Putamen (tissue), 1 donor: Measurements from ENCODE around the gene ETFA.
"Not testable (repeated sequence)": the region's sequence is repeated elsewhere in the genome, so short reads cannot be mapped to it uniquely, and the experiment has no call there.

Source experiments
- DNase-seq: peaks from one replicate; pipeline ENCODE4 v3.0.0-alpha.2; 2016; ENCODE audit warnings: low spot score

Gene ETFA

DNA sequence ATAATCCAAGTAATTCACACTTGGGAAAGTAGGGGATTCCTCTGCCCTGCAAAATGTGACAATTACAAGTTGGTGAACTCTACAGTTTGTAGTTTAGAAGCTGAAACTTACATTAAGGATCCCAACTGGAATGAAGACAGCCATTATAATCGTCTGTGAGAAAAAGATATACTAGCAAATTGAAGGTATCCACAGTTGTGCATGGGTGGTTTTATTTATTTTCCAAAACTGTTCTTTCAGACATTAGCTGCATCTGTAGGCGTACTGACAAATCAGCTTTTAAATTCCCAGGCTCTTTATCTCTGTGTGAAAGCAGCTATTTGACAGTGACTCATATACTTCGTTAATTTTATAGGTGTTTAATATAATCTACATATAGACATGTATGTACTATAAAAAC is 12.8 kb upstream of the ETFA start:
- DNase-seq, result no peak

DNA sequence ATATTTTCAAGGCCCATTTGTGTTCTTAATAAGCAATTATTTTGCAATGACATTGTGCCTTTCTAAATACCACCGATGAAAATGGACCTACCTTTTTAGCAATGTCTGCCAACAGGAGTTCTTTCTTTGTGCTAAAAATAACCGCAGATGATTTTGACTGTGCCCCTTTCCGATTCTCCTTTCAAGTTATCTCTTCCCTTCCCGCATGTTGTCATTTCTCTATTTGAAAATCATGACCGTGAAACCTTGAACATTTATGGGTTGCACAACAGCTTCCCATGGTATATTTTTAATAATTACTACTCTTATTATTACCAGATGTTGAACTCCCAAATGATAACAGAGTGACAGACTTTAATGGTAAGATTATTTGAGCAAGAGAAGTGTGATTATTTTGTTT is 10.3 kb upstream of the ETFA start:
- no peak for DNase-seq

GRCh38 chr15:76321171-76321570 is 9.9 kb upstream of the ETFA start:
- no peak for DNase-seq

DNA sequence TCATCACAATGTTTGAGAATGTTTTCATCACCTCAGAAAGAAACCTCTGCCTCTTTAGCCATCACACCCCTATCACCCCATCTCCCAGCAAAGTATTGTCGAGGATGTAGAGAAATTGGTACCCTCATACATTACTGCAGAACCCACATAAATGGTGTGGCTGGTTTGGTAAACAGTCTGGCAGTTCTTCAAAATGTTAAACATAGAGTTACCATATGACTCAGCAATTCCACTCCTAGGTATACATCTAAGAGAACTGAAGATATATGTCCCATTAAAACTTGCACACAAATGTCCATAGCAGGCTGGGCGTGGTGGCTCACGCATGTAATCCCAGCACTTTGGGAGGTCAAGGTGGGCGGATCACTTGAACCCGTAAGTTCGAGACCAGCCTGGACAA is 8.7 kb upstream of the ETFA start:
- no peak for DNase-seq

- no peak for DNase-seq
These were observed 2.5 kb upstream of the ETFA start for GRCh38 chr15:76313731-76314130.

GRCh38 chr15:76313175-76313567 is 1.9 kb upstream of the ETFA start:
- not testable (repeated sequence) for DNase-seq

- no peak for DNase-seq
These were observed 1.4 kb upstream of the ETFA start for GRCh38 chr15:76312540-76313174.

- no peak for DNase-seq
These were observed 682 bp downstream of the ETFA start for GRCh38 chr15:76310475-76311099.

DNA sequence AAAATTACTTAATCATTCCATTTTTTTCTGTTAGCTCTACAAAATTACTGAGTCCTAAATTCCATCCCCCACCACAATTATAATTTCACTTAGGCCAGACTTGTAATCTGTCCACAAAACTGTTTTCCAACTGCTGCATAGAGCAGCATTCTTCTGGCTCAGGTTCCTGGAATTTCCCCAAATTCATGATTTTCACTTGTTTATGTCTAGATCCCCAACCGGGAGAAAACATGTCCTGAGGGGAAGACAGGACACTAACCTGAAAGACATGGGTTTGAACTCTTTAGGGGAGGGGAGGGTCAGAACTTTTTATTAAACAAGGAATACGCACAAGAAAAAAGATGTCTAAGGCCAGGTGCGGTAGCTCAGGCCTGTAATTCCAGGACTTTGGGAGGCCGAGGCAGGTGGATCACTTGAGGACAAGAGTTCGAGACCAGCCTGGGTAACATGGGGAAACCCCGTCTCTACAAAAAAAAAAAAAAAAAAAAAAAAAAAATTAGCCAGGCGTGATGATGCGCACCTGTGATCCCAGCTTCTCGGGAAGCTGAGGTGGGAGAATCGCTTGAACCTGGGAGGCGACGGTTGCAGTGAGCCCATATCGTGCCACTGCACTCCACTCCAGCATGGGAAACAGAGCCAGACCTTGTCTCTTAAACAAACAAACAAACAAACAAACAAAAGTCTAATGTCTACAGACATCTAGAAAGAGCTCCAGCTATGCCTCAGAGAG is 1.5 kb downstream of the ETFA start:
- no peak for DNase-seq

DNA sequence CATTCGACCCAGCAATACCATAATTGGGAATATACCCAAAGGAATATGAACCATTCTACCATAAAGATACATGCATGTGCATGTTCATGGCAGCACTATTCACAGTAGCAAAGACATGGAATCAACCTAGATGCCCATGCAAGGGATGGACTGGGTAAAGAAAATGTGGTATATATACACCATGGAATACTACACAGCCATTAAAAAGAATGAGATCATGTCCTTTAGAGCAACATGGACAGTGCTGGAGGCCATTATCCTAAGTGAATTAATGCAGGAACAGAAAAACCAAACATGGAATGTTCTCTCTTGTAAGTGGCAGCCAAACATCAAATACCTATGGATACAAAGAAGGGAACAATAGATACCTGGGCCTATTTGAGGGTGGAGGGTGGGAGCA is 7.4 kb downstream of the ETFA start:
- no peak for DNase-seq

DNA sequence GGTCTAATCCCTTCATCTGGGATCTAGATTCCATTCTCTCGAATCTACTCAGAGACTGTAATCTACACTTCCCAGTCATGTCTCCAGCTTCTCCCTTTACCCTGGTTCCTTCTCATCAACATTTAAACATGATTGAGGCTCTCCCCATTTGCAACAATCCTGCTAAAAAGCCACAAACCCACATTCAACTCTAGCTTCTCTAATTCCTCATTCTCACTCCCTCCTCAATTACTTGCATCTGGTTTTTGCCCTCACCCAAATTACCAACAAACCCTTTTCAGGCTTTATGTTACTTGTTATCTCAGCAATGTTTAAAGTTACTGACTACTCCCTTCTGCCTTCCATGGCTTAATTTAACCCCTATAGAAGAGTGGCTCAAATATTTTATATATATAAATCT is 11.5 kb downstream of the ETFA start:
- DNase-seq, result no peak

- DNase-seq, result no peak
These were observed 12.3 kb downstream of the ETFA start for GRCh38 chr15:76298986-76299385.

DNA sequence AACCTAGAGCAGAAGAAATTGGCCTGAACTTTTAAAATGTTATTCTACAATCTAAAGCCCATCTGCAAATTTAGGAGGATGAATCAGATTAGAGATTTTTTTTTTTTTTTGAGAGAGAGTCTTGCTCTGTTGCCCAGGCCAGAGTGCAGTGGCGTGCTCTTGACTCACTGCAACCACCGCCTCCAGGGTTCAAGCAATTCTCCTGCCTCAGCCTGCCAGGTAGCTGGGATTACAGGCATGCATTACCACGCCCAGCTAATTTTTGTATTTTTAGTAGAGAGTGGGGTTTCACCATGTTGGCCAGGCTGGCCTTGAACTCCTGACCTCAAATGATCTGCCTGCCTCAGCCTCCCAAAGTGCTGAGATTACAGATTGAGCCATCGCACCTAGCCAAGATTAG is 13.3 kb downstream of the ETFA start:
- DNase-seq, result not testable (repeated sequence)

DNA sequence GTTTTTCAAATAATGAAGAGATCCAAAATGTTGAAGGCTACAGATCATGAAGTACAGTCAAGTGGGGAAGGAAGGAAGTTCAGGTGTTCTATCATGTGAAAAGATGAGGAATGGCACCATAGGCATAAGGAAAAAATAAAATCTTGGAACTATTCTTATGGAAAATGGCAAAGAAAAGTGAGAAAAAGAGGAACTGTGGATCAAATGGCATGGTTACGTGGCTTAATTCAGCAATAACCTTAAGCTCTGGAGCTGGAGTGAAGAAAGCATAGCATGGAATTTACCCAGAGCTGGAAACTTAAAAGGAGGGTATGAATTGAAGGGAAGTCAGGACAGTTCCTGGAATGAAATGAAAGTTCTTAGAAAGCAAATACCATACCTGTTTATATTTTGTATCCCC is 14.4 kb downstream of the ETFA start:
- no peak for DNase-seq

- DNase-seq, result not testable (repeated sequence)
These were observed 16.8 kb downstream of the ETFA start for GRCh38 chr15:76294463-76294862.

GRCh38 chr15:76293361-76293760 is 17.9 kb downstream of the ETFA start:
- peak; percentile 9 for DNase-seq

GRCh38 chr15:76289582-76289981 is 21.7 kb downstream of the ETFA start:
- no peak for DNase-seq

- DNase-seq, result no peak
These were observed 24.9 kb downstream of the ETFA start for GRCh38 chr15:76286271-76286879.

GRCh38 chr15:76285241-76285825 is 25.9 kb downstream of the ETFA start:
- DNase-seq, result no peak

- no peak for DNase-seq
These were observed 28.8 kb downstream of the ETFA start for GRCh38 chr15:76282465-76282864.

DNA sequence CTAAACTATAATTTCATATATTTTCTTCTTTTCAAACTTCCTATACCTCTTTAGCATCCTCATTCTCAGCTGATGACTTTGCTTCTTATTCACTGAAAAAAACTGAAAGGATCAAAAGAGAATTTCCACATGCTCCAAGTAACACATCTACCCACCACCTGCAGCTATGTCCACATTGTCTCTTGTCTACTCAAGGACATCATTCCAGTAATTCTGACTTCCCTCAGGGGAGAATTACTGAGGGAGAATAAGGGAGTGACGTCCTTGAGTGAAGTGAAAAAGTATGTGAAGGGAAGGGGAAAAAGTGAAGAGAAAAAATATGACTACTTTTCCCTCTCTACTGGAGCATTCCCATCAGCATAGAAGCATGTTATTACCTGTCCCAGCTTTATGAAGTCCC is 32.6 kb downstream of the ETFA start:
- DNase-seq, result no peak

GRCh38 chr15:76274821-76275220 is 36.4 kb downstream of the ETFA start:
- no peak for DNase-seq

DNA sequence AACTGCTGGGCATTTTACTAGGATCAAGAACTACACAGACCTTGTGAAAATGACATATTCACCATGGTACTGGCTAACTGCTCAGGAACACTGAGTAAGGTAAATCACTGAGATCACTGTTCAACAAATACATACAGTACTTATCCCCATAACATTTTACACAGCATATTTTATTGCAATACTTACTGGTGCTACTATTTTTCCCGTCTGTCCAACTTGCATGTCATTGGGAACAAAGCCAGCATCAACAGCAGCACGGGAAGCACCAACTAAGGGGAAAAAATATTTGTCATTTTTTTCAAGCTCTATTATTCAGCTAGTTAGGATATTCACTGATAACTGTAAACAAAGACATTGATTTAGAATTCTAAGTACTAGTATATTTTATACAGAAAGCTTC is 37.0 kb downstream of the ETFA start:
- DNase-seq, result no peak
